OCI-LY7 (cell line): ENCODE results near the gene PZP. TPM values are rescaled to one million over a fixed set of nuclear protein-coding genes. Genes with fewer than 3 reads are reported as not detected.
"Not testable (repeated sequence)": the region's sequence is repeated elsewhere in the genome, so short reads cannot be mapped to it uniquely, and the experiment has no call there.

Source experiments
- BruUV-seq: library from RNA; stranded (reverse); fragments of 400-500 nt; replicated peaks from 2 replicates; lab custom pipeline; 2021; lab: Mats Ljungman, UMichigan
- CTCF ChIA-PET: fragments of 300-600 bp; sonication (Branson Sonifier 250); formaldehyde crosslinking; loops from one replicate; lab custom pipeline; 2022; ENCODE audit warnings: antibody characterized with exemption; ENCODE audit not compliant: unreplicated experiment; lab: Charles Lee
- POLR2A ChIA-PET: fragments of 300-600 bp; sonication (Branson Sonifier 250); formaldehyde crosslinking; loops from one replicate; lab custom pipeline; 2022; ENCODE audit warnings: antibody characterized with exemption; lab: Charles Lee
- DNase-seq: peaks from one replicate; pipeline ENCODE4 v3.0.0-alpha.2; 2015; ENCODE audit warnings: low spot score
- H2AFZ ChIP-seq: fragments of 200-600 bp; sonication (generic), shearing (Covaris generic); 2 replicates; pipeline ENCODE4 v1.6.1; 2014; ENCODE audit warnings: mild to moderate bottlenecking, antibody characterized with exemption, low read length, moderate library complexity
- H3K27ac ChIP-seq: fragments of 200-600 bp; sonication (generic); 2 replicates; pipeline ENCODE4 v1.5.1; 2014; ENCODE audit warnings: mixed run types, low read depth, mild to moderate bottlenecking, moderate library complexity, low read length, inconsistent platforms; ENCODE audit not compliant: poor library complexity, severe bottlenecking
- H3K36me3 ChIP-seq: fragments of 200-600 bp; sonication (generic); 2 replicates; pipeline ENCODE4 v1.6.1; 2014; ENCODE audit warnings: mild to moderate bottlenecking, antibody characterized with exemption, low read length, moderate library complexity, mixed read lengths; ENCODE audit not compliant: insufficient read depth
- H3K4me1 ChIP-seq: fragments of 200-600 bp; sonication (generic); 2 replicates; pipeline ENCODE4 v1.5.1; 2014; ENCODE audit warnings: mild to moderate bottlenecking, low read length; ENCODE audit not compliant: insufficient read depth, poor library complexity, severe bottlenecking
- H3K4me2 ChIP-seq: fragments of 200-600 bp; sonication (generic); 2 replicates; pipeline ENCODE4 v1.6.1; 2014; ENCODE audit warnings: mild to moderate bottlenecking, low read length
- H3K4me3 ChIP-seq: fragments of 200-600 bp; sonication (generic); 2 replicates; pipeline ENCODE4 v1.5.1; 2014; ENCODE audit warnings: mild to moderate bottlenecking, low read depth, low read length; ENCODE audit not compliant: poor library complexity, severe bottlenecking
- H3K79me2 ChIP-seq: fragments of 200-600 bp; sonication (generic); 2 replicates; pipeline ENCODE4 v1.6.1; 2016; ENCODE audit warnings: low read depth, mild to moderate bottlenecking, low read length, moderate library complexity, mixed read lengths; ENCODE audit not compliant: insufficient read depth
- H3K9me2 ChIP-seq: fragments of 200-600 bp; sonication (generic); 2 replicates; pipeline ENCODE4 v1.6.1; 2016; ENCODE audit warnings: mild to moderate bottlenecking, low read length, mixed read lengths; ENCODE audit not compliant: insufficient read depth
- H3K9me3 ChIP-seq: fragments of 200-600 bp; sonication (generic); 2 replicates; pipeline ENCODE4 v1.6.1; 2014; ENCODE audit warnings: mild to moderate bottlenecking, mixed run types, low read length, mixed read lengths
- H4K20me1 ChIP-seq: fragments of 200-600 bp; sonication (generic); 2 replicates; pipeline ENCODE4 v1.6.1; 2014; ENCODE audit warnings: mild to moderate bottlenecking, antibody characterized with exemption, low read length, moderate library complexity, mixed read lengths; ENCODE audit not compliant: insufficient read depth
- CTCF ChIP-seq: fragments of 200-600 bp; sonication (generic); conservative IDR thresholded peaks from 2 replicates; pipeline ENCODE4 v1.5.1; 2014; ENCODE audit warnings: mild to moderate bottlenecking, antibody characterized with exemption, low read length, moderate library complexity, mixed read lengths
- EZH2phosphoT487 ChIP-seq: fragments of 200-600 bp; sonication (generic); IDR thresholded peaks from 2 replicates; pipeline ENCODE4 v1.6.1; 2018; ENCODE audit warnings: low read depth, borderline replicate concordance, mild to moderate bottlenecking, mixed run types, antibody characterized with exemption, low read length, moderate library complexity, mixed read lengths
- intact Hi-C: fragments of 100-400 bp; cut with micrococcal nuclease; formaldehyde crosslinking; loops from one replicate; pipeline ENCODE4 v1.10.0; 2022; ENCODE audit not compliant: unreplicated experiment
- total RNA-seq, 2 experiments: library from RNA; depleted of rRNA in 1 of 2; stranded (reverse); fragments of >200 nt in 1 of 2; shearing (Covaris generic) in 1 of 2; gene quantifications; 2 replicates each; pipeline ENCODE4 v1.2.3, GENCODE V29; 2014 to 2022

PZP gene
- total RNA-seq, 2 experiments from 2014 or later, result not detected

GRCh38 chr12:9243999-9244649, 35.9 kb upstream of the PZP start:
- no peak overlapping the region for H3K4me2 ChIP-seq
- no peaks in the 10 kb centered on the region for H3K9me2 ChIP-seq
- DNase-seq, result no peak
- H3K79me2 ChIP-seq, result no peaks in the 10 kb centered on the region
- intact Hi-C loops, result no loop called here
- no peaks in the 10 kb centered on the region for H3K36me3 ChIP-seq
- no TSS peak for BruUV-seq
- H3K4me3 ChIP-seq, result no peak overlapping the region
- H2AFZ ChIP-seq, result no peak overlapping the region
- TF ChIP-seq EZH2phosphoT487 (no peak), CTCF (no peak)
- H4K20me1 ChIP-seq, result no peaks in the 10 kb centered on the region
- H3K4me1 ChIP-seq, result no peaks in the 10 kb centered on the region
- no peak overlapping the region for H3K27ac ChIP-seq
- ChIA-PET CTCF (no interaction called here), POLR2A (no interaction called here)
- H3K9me3 ChIP-seq, result no peaks in the 10 kb centered on the region

GRCh38 chr12:9241301-9241700, 33.1 kb upstream of the PZP start:
- Histone ChIP-seq H3K4me2 (no peak overlapping the region), H2AFZ (no peak overlapping the region), H3K79me2 (no peaks in the 10 kb centered on the region), H3K9me3 (no peaks in the 10 kb centered on the region), H3K36me3 (no peaks in the 10 kb centered on the region), H3K4me1 (no peaks in the 10 kb centered on the region), H3K4me3 (no peak overlapping the region), H3K27ac (no peak overlapping the region), H4K20me1 (no peaks in the 10 kb centered on the region), H3K9me2 (no peaks in the 10 kb centered on the region)
- TF ChIP-seq CTCF (no peak), EZH2phosphoT487 (no peak)
- no peak for DNase-seq
- intact Hi-C loops, result no loop called here
- BruUV-seq, result no TSS peak
- ChIA-PET POLR2A (interaction anchor here (0.7 kb wide), 1 partner anchor 820 kb away, joined by 3 read pairs; no protein-coding TSS in a partner anchor), CTCF (no interaction called here)

GRCh38 chr12:9240776-9241175, 32.6 kb upstream of the PZP start:
- Histone ChIP-seq H3K4me1 (no peaks in the 10 kb centered on the region), H3K4me2 (no peak overlapping the region), H3K9me2 (no peaks in the 10 kb centered on the region), H3K79me2 (no peaks in the 10 kb centered on the region), H3K4me3 (no peak overlapping the region), H3K9me3 (no peaks in the 10 kb centered on the region), H2AFZ (no peak overlapping the region), H3K27ac (no peak overlapping the region), H4K20me1 (no peaks in the 10 kb centered on the region), H3K36me3 (no peaks in the 10 kb centered on the region)
- DNase-seq, result no peak
- ChIA-PET POLR2A (no interaction called here), CTCF (no interaction called here)
- no TSS peak for BruUV-seq
- intact Hi-C loops, result no loop called here
- TF ChIP-seq EZH2phosphoT487 (no peak), CTCF (no peak)

- CTCF ChIA-PET, H3K9me3 ChIP-seq, H3K9me2 ChIP-seq, H4K20me1 ChIP-seq, H3K27ac ChIP-seq, H3K4me3 ChIP-seq, H3K4me2 ChIP-seq, POLR2A ChIA-PET, DNase-seq, H2AFZ ChIP-seq, intact Hi-C loops, BruUV-seq, H3K4me1 ChIP-seq, H3K79me2 ChIP-seq, H3K36me3 ChIP-seq: not testable (repeated sequence)
Observed at GRCh38 chr12:9240004-9240635, 31.9 kb upstream of the PZP start.
